A673 (cell line): ENCODE results near the gene SPAG6. TPM values are rescaled to one million over a fixed set of nuclear protein-coding genes. Genes with fewer than 3 reads are reported as not detected.

ENCODE experiments used
- BruUV-seq: library from RNA; stranded (reverse); fragments of 400-500 nt; replicated peaks from 2 replicates; lab custom pipeline; 2021; lab: Mats Ljungman, UMichigan
- CTCF ChIA-PET: fragments of 300-600 bp; sonication (Branson Sonifier 250); formaldehyde crosslinking; loops from one replicate; lab custom pipeline; 2022; ENCODE audit warnings: antibody characterized with exemption; lab: Charles Lee
- POLR2A ChIA-PET: fragments of 300-600 bp; sonication (Branson Sonifier 250); formaldehyde crosslinking; loops from one replicate; lab custom pipeline; 2022; ENCODE audit warnings: antibody characterized with exemption; ENCODE audit not compliant: low non-redundant PET; lab: Charles Lee
- DNase-seq: peaks from one replicate; pipeline ENCODE4 v3.0.0-alpha.2; 2015; ENCODE audit warnings: low spot score
- H3K27ac ChIP-seq: fragments of 200-600 bp; sonication (generic); 2 replicates; pipeline ENCODE4 v1.5.1; 2016; ENCODE audit warnings: mixed run types, low read depth, mild to moderate bottlenecking, mixed read lengths, antibody characterized with exemption, low read length; ENCODE audit not compliant: poor library complexity, severe bottlenecking
- H3K27me3 ChIP-seq: fragments of 200-600 bp; sonication (generic); replicated peaks from 2 replicates; pipeline ENCODE4 v1.6.1; 2017; ENCODE audit warnings: mixed run types, low read depth, mild to moderate bottlenecking, mixed read lengths, antibody characterized with exemption, low read length; ENCODE audit not compliant: insufficient read depth, poor library complexity
- H3K36me3 ChIP-seq: fragments of 200-600 bp; sonication (generic); 2 replicates; pipeline ENCODE4 v1.6.1; 2016; ENCODE audit warnings: mixed run types, mild to moderate bottlenecking, mixed read lengths, antibody characterized with exemption, low read length; ENCODE audit not compliant: insufficient read depth, poor library complexity, severe bottlenecking
- H3K4me1 ChIP-seq: fragments of 200-600 bp; sonication (generic); 2 replicates; pipeline ENCODE4 v1.6.1; 2017; ENCODE audit warnings: mixed run types, mild to moderate bottlenecking, mixed read lengths, antibody characterized with exemption, low read length; ENCODE audit not compliant: insufficient read depth, poor library complexity, severe bottlenecking
- H3K4me3 ChIP-seq: fragments of 200-600 bp; sonication (generic); 2 replicates; pipeline ENCODE4 v1.5.1; 2016; ENCODE audit warnings: low read depth, mixed run types, mild to moderate bottlenecking, mixed read lengths, low read length; ENCODE audit not compliant: poor library complexity, severe bottlenecking
- H3K9me3 ChIP-seq: fragments of 200-600 bp; sonication (generic); 2 replicates; pipeline ENCODE4 v1.6.1; 2016; ENCODE audit warnings: mixed run types, low read depth, mild to moderate bottlenecking, mixed read lengths, antibody characterized with exemption, low read length; ENCODE audit not compliant: poor library complexity, severe bottlenecking
- CTCF ChIP-seq: fragments of 300-800, 200-600 bp; sonication (generic); conservative IDR thresholded peaks from 2 replicates; pipeline ENCODE4 v1.5.1; 2017; ENCODE audit warnings: low read depth, mild to moderate bottlenecking, antibody characterized with exemption, low read length, moderate library complexity, mixed read lengths
- EZH2 ChIP-seq: fragments of 200-600 bp; sonication (generic); IDR thresholded peaks from 2 replicates; pipeline ENCODE4 v1.6.1; 2017; ENCODE audit warnings: borderline replicate concordance, low read depth, mild to moderate bottlenecking, mixed read lengths, antibody characterized with exemption, low read length; ENCODE audit not compliant: poor library complexity, severe bottlenecking
- intact Hi-C: fragments of 100-400 bp; cut with micrococcal nuclease; formaldehyde crosslinking; loops from one replicate; pipeline ENCODE4 v1.10.0; 2022; ENCODE audit not compliant: unreplicated experiment
- total RNA-seq: library from RNA; stranded (reverse); gene quantifications from 2 replicates; pipeline ENCODE4 v1.2.3, GENCODE V29; 2021

SPAG6 gene
- total RNA-seq, 1 experiment from 2014 or later: 0.39 TPM

GRCh38 chr10:22427101-22427500, 81.8 kb downstream of the SPAG6 start:
- H3K4me1 ChIP-seq: peaks cover 26% of the 10 kb centered on the region
- no peaks in the 10 kb centered on the region for H3K9me3 ChIP-seq
- ChIA-PET CTCF (no interaction called here), POLR2A (no interaction called here)
- intact Hi-C loops: loop anchor here (10.0 kb wide), 2 partner anchors 202 to 432 kb away; no protein-coding TSS in a partner anchor
- no peak for TF ChIP-seq EZH2
- TF ChIP-seq CTCF: no peak
- no peaks in the 10 kb centered on the region for H3K27me3 ChIP-seq
- H3K27ac ChIP-seq: no peak overlapping the region
- no peak for DNase-seq
- H3K4me3 ChIP-seq: no peak overlapping the region
- H3K36me3 ChIP-seq: no peaks in the 10 kb centered on the region
- BruUV-seq: no TSS peak

GRCh38 chr10:22427890-22428571, 82.7 kb downstream of the SPAG6 start:
- Histone ChIP-seq H3K27ac (no peak overlapping the region), H3K27me3 (no peaks in the 10 kb centered on the region), H3K4me3 (peak overlapping the region; percentile 3), H3K36me3 (no peaks in the 10 kb centered on the region), H3K4me1 (peaks cover 26% of the 10 kb centered on the region), H3K9me3 (no peaks in the 10 kb centered on the region)
- POLR2A ChIA-PET: no interaction called here
- peak; percentile 90 for DNase-seq
- TF ChIP-seq CTCF: no peak
- TF ChIP-seq EZH2: no peak
- intact Hi-C loops: loop anchor here (10.0 kb wide), 2 partner anchors 203 to 433 kb away; no protein-coding TSS in a partner anchor
- no TSS peak for BruUV-seq
- CTCF ChIA-PET: no interaction called here

GRCh38 chr10:22429146-22429545, 83.8 kb downstream of the SPAG6 start:
- Histone ChIP-seq H3K4me1 (peaks cover 26% of the 10 kb centered on the region), H3K9me3 (no peaks in the 10 kb centered on the region), H3K27me3 (no peaks in the 10 kb centered on the region), H3K4me3 (no peak overlapping the region), H3K27ac (no peak overlapping the region), H3K36me3 (no peaks in the 10 kb centered on the region)
- no peak for DNase-seq
- intact Hi-C loops: loop anchor here (10.0 kb wide), 2 partner anchors 204 to 434 kb away; no protein-coding TSS in a partner anchor
- BruUV-seq: no TSS peak
- POLR2A ChIA-PET: no interaction called here
- CTCF ChIA-PET: no interaction called here
- no peak for TF ChIP-seq CTCF
- no peak for TF ChIP-seq EZH2
